DMS53 (cell line): Measurements from ENCODE around the gene VAV2.
A peak's percentile ranks its signal among the peaks of the same experiment; 100 is the strongest.

Experiments used
- DNase-seq: peaks from one replicate; lab custom pipeline; 2025; lab: John Stamatoyannopoulos, UW

The VAV2 gene

GRCh38 chr9:133890583-133890982, 101.5 kb downstream of the VAV2 start:
- no peak for DNase-seq

GRCh38 chr9:133889584-133890301, 102.4 kb downstream of the VAV2 start:
- DNase-seq: peak; percentile 95

GRCh38 chr9:133888809-133889491, 103.2 kb downstream of the VAV2 start:
- DNase-seq: peak; percentile 78

- peak; percentile 99 for DNase-seq
Observed at GRCh38 chr9:133888048-133888808, 103.9 kb downstream of the VAV2 start.

- DNase-seq: peak; percentile 67
Observed at GRCh38 chr9:133887540-133888047, 104.5 kb downstream of the VAV2 start.

- DNase-seq: peak; percentile 62
Observed at GRCh38 chr9:133886563-133887501, 105.3 kb downstream of the VAV2 start.

- no peak for DNase-seq
Observed at GRCh38 chr9:133884907-133885744, 107.0 kb downstream of the VAV2 start.

- DNase-seq: no peak
Observed at GRCh38 chr9:133882849-133883755, 109.0 kb downstream of the VAV2 start.

- no peak for DNase-seq
Observed at GRCh38 chr9:133881671-133882381, 110.3 kb downstream of the VAV2 start.

GRCh38 chr9:133880851-133881661, 111.1 kb downstream of the VAV2 start:
- no peak for DNase-seq

GRCh38 chr9:133880136-133880535, 112.0 kb downstream of the VAV2 start:
- DNase-seq: no peak

GRCh38 chr9:133879615-133880014, 112.5 kb downstream of the VAV2 start:
- no peak for DNase-seq

- no peak for DNase-seq
Observed at GRCh38 chr9:133878402-133878801, 113.7 kb downstream of the VAV2 start.

GRCh38 chr9:133877967-133878366, 114.2 kb downstream of the VAV2 start:
- no peak for DNase-seq

GRCh38 chr9:133877327-133877726, 114.8 kb downstream of the VAV2 start:
- no peak for DNase-seq

- no peak for DNase-seq
Observed at GRCh38 chr9:133876836-133877235, 115.3 kb downstream of the VAV2 start.

- peak; percentile 33 for DNase-seq
Observed at GRCh38 chr9:133876144-133876543, 116.0 kb downstream of the VAV2 start.

GRCh38 chr9:133875131-133875530, 117.0 kb downstream of the VAV2 start:
- no peak for DNase-seq
